ENCODE measurements around the gene ZNF808.
"Not testable (repeated sequence)": the region's sequence is repeated elsewhere in the genome, so short reads cannot be mapped to it uniquely, and the experiment has no call there.

DNA sequence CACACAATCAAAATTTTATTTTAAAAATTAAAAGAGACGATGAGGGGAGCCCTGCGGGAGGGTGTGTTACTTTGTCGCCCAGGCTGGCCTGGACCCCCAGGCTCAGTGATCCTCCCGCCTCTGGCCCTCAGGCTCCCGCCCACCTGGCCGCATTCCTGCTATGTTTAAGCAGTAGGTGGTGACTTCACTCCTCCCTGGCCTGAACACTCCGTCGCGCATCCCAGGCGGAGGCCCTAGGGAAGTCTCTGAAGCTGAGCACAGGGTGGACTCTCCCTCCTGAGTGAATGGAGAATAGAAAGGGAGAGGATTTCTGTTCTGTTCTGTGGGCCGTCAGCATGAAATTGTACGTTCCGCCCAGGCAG is 42.2 kb downstream of the ZNF808 start:
- TF ChIP-seq, protein P1, sequence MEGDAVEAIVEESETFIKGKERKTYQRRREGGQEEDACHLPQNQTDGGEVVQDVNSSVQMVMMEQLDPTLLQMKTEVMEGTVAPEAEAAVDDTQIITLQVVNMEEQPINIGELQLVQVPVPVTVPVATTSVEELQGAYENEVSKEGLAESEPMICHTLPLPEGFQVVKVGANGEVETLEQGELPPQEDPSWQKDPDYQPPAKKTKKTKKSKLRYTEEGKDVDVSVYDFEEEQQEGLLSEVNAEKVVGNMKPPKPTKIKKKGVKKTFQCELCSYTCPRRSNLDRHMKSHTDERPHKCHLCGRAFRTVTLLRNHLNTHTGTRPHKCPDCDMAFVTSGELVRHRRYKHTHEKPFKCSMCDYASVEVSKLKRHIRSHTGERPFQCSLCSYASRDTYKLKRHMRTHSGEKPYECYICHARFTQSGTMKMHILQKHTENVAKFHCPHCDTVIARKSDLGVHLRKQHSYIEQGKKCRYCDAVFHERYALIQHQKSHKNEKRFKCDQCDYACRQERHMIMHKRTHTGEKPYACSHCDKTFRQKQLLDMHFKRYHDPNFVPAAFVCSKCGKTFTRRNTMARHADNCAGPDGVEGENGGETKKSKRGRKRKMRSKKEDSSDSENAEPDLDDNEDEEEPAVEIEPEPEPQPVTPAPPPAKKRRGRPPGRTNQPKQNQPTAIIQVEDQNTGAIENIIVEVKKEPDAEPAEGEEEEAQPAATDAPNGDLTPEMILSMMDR (IDR thresholded peaks at IDR 0.05; ENCODE audit: low read depth, low read length, poor library complexity, severe bottlenecking) = not testable (repeated sequence)
- not testable (repeated sequence) for TF ChIP-seq EZH2phosphoT487 (IDR thresholded peaks at IDR 0.05; ENCODE audit: borderline replicate concordance, low read length)

All from DOHH2 (cell line).